ENCODE measurements around the gene USP48. TPM values are rescaled to one million over a fixed set of nuclear protein-coding genes. Genes with fewer than 3 reads are reported as not detected.
"Not testable (repeated sequence)": the region's sequence is repeated elsewhere in the genome, so short reads cannot be mapped to it uniquely, and the experiment has no call there.

The USP48 gene
- total RNA-seq, 1 donor from 2014 or later: 56.4 TPM

DNA sequence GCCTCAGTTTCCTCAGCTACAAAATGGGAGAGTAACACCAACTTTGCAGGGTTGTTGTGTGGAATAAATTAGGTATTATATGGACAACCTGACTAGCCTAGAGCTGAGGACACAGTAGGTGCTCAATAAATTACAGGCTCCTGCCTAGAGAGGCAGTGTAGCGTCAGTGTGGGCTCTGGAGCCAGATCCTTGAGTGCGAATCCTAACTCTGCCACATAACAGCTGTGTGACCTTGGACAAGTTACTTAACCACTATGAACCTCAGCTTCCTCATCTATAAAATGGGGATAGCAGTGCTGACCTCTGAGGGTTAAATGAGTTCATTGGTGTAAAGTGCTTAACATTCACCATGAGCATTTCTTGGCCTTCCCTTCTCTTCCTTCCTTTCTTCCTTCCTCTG is 146.9 kb downstream of the USP48 start:
- no peak for DNase-seq
- peaks cover 3% of the 10 kb centered on the region for H3K27me3 ChIP-seq
- H3K27ac ChIP-seq: no peak overlapping the region
- H3K4me1 ChIP-seq: peaks cover 8% of the 10 kb centered on the region
- H3K9me3 ChIP-seq: no peaks in the 10 kb centered on the region
- TF ChIP-seq, protein P1, sequence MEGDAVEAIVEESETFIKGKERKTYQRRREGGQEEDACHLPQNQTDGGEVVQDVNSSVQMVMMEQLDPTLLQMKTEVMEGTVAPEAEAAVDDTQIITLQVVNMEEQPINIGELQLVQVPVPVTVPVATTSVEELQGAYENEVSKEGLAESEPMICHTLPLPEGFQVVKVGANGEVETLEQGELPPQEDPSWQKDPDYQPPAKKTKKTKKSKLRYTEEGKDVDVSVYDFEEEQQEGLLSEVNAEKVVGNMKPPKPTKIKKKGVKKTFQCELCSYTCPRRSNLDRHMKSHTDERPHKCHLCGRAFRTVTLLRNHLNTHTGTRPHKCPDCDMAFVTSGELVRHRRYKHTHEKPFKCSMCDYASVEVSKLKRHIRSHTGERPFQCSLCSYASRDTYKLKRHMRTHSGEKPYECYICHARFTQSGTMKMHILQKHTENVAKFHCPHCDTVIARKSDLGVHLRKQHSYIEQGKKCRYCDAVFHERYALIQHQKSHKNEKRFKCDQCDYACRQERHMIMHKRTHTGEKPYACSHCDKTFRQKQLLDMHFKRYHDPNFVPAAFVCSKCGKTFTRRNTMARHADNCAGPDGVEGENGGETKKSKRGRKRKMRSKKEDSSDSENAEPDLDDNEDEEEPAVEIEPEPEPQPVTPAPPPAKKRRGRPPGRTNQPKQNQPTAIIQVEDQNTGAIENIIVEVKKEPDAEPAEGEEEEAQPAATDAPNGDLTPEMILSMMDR (IDR thresholded peaks at IDR 0.05): no peak
- ATAC-seq: no peak
- intact Hi-C loops (cut with DNase I): no loop called here
- no peak overlapping the region for H3K4me3 ChIP-seq
- H3K36me3 ChIP-seq: no peaks in the 10 kb centered on the region

DNA sequence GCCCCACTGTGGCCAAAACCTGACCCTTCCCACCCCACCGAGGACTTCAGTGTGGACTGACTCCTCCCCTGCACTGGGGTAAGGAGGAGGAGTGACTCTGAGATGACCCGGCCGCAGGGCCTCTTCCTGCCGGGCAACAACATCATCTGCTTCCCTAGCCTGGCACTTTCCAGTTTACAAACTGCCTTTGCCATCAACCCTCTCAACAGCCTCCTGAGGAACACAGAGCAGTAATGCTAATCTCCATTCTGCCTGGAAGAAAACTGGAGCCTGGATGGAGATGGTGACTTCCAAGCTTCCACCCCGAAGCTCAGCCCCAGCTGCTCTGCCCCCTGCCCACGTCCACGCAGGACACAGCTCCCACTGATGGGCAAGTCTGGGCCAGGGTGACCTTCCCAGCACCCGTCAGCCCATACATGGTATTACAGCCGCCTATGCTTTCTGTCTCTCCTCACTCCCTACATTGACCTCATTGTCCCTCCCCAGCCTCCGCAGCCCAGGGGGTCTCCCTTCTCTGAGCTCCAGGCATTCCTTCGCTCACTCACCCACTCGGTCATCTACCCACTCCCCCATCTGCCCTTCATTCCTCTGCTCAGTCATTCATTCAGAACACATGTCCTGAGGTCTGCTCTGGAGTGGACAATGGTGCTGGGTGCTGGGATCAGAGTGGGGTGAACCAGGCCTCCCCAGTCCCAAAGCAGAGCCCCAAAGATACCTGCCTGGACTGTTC is 148.0 kb downstream of the USP48 start:
- H3K4me1 ChIP-seq: peaks cover 8% of the 10 kb centered on the region
- H3K36me3 ChIP-seq: no peaks in the 10 kb centered on the region
- no peak overlapping the region for H3K4me3 ChIP-seq
- peaks cover 3% of the 10 kb centered on the region for H3K27me3 ChIP-seq
- no peak for ATAC-seq
- H3K9me3 ChIP-seq: no peaks in the 10 kb centered on the region
- DNase-seq: no peak
- TF ChIP-seq, protein P1 (IDR thresholded peaks at IDR 0.05): no peak
- intact Hi-C loops (cut with DNase I): no loop called here
- no peak overlapping the region for H3K27ac ChIP-seq

DNA sequence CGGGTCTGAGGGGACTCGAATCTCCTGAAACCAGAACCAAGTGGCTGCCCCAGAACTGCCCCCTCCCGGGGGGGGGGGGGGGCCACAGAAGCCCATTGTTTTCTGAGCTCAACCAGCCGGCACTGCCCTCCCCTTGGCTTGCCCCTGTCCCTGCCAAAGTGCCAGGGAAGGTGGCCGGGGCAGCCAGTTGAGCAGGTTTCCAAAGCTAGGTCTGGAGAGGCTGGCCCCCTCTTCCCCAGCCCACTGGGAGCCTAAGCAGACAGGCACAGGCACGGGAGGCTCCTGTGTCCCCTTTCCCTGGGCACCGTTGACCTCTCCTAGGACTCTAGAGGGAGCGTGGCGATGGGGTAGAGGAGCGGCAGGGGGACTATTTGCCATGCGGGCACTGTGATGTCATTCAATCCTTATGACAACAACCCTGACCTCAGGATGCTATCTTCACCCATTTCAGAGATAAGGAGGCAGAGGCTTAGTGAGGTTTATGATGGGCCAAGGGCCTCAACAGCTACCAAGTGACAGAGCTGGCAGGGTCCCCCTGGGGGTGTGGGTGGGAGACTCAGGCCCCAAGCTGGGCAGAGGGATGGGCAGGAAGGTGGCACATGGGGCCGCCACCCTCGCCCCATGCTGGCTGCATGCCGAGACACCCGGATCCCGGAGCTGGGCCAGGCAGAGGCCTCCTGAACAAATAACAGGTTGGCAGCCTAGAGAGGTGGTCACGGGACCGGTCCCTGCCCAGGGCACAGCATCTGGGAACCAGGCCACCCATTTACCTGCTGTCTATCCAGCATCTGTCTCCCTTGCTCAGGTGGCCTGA is 148.8 kb downstream of the USP48 start:
- peak overlapping the region; percentile 17 for H3K27ac ChIP-seq

DNA sequence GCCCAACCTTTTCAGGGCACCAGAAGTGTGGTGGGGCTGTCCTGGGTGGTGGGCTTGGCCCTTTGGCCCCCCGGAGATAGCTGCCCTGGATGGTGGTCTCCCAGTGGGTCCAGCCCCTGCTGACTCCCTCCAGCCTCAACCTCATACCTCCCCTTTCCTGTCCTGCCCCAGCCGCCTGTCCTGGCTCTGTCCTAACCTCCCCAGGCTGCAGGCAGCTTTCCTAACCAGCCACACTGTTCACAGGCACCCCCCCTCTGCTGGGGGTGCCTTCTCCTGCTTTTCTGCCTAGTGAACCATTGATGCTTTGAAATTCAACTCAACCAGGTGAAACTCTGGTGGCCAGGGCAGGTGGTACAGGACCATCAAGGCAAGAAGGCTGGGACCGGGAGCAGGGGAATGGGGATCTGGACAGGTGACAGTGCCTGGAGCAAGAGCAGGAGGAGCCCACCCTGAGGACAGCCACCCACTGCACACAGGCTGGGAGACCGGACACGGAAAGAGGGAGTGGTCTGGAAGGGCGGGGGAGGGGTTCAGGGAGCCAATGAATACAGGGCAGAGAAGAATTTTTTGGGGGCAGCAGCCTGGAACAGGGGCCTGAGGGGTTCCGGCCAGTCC is 149.7 kb downstream of the USP48 start:
- H3K27ac ChIP-seq: no peak overlapping the region
- peaks cover 3% of the 10 kb centered on the region for H3K27me3 ChIP-seq
- H3K4me1 ChIP-seq: peaks cover 3% of the 10 kb centered on the region
- no peak for DNase-seq
- H3K36me3 ChIP-seq: no peaks in the 10 kb centered on the region
- H3K4me3 ChIP-seq: no peak overlapping the region
- ATAC-seq: no peak
- H3K9me3 ChIP-seq: no peaks in the 10 kb centered on the region
- TF ChIP-seq, protein P1 (IDR thresholded peaks at IDR 0.05): no peak
- intact Hi-C loops (cut with DNase I): no loop called here

More for the DNA sequence above, 148.8 kb downstream of the USP48 start:
- ATAC-seq (peak; percentile 54), DNase-seq (peak; percentile 83)
- no peaks in the 10 kb centered on the region for H3K36me3 ChIP-seq
- TF ChIP-seq, protein P1 (IDR thresholded peaks at IDR 0.05): no peak
- H3K27me3 ChIP-seq: peaks cover 3% of the 10 kb centered on the region
- H3K4me1 ChIP-seq: peaks cover 7% of the 10 kb centered on the region
- H3K9me3 ChIP-seq: no peaks in the 10 kb centered on the region
- intact Hi-C loops (cut with DNase I): no loop called here
- H3K4me3 ChIP-seq: no peak overlapping the region

DNA sequence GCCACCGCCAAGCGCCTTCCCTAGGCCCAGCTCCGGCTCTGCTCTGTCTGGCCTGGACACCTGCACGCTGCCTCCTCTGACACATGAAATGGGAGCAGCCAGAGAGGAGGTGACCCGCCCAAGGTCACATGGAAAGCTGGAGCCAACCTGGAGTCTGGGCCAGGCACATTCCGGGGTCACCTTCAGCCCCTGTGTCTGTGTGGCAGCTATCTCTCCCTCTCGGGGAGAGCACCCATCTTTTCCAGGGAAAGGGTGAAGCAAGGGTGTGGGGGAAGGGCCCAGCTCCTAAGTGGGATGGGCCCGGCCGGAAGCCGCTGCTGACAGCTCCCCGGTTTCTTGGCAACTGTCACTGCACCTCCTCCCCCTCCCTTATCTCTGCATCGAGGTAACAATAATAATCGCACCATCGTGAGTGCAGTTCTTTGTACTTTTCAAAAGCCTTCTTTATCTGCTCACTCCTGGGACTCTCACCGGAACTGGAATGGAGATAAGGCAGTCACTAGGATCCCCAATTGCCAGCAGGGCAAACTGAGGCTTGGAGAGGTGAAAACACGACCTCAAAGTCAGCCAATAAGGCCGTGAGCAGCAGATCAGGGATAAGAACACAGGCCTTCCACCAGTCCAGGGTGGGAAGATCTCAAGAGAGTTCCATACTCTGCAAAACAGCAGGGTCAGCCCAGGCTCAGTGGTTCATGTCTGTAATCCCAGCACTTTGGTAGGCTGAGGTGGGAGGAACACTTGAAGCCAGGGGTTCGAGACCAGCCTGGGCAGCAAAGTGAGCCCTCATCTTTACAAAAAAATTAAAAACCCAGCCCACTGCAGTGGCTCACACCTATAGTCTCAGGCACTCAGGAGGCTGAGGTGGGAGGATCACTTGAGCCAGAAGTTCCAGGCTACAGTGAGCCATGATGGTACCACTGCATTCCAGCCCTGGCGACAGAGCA is 150.7 kb downstream of the USP48 start:
- Histone ChIP-seq H3K36me3 (no peaks in the 10 kb centered on the region), H3K4me1 (peaks cover 3% of the 10 kb centered on the region), H3K9me3 (no peaks in the 10 kb centered on the region), H3K4me3 (no peak overlapping the region), H3K27me3 (peaks cover 3% of the 10 kb centered on the region), H3K27ac (no peak overlapping the region)
- no peak for ATAC-seq
- DNase-seq: no peak
- intact Hi-C loops (cut with DNase I): no loop called here
- TF ChIP-seq, protein P1 (IDR thresholded peaks at IDR 0.05): no peak

DNA sequence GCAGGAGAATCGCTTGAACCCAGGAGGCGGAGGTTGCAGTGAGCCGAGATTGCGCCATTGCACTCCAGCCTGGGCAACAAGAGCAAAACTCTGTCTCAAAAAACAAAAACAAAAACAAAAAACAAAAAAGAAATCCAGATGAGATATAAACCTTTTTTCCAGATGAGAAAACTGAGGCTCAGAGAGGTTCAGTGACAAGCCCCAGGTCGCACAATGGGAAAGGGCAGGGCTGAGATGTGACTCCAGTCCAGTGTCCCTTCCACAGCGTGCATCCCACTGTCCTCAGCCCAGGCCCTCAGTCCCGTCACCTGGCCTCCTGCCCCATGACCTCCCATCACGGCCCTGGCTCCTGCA is 151.4 kb downstream of the USP48 start:
- H3K36me3 ChIP-seq; intact Hi-C loops (cut with DNase I); ATAC-seq; H3K9me3 ChIP-seq; H3K27ac ChIP-seq; H3K4me1 ChIP-seq; DNase-seq; H3K4me3 ChIP-seq; H3K27me3 ChIP-seq: not testable (repeated sequence)

Data from upper lobe of right lung (tissue), 1 donor.